ENCODE results near the gene FGD3. TPM values are rescaled to one million over a fixed set of nuclear protein-coding genes. Genes with fewer than 3 reads are reported as not detected.

The FGD3 gene
- total and polyA plus RNA-seq, 2 of the 8 experiments (the other 6 are each of a cell fraction or from before 2014, with no cell fraction given): 1.4 to 1.9 TPM

DNA sequence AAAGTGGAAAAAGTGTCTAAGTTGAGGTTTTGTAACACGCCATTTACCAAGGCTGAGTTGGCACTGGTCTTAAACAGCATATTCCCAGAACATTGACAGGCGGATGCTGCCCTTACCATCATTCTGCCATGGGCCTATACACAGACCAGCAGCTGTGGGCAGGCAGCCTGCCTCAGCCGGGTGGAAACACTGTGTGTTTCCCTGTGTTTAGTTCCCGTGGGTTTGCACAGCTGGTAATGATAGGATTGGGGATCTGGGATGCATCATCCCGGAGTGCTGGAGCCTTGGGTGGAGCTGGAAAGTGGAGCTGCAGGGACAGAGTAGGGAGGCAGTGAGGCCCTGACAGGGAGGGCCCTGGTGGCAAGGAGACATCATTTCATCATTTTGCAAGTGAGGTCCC is 5.5 kb upstream of the FGD3 start:
- H2BK20ac ChIP-seq (ENCODE audit: low read length): no peak overlapping the region
- no peak overlapping the region for H2BK5ac ChIP-seq (ENCODE audit: low read depth, low read length)
- H3K4me3 ChIP-seq (ENCODE audit: extremely low read depth in 1 of 4, insufficient read depth in 2 of 4, low read depth in 3 of 4, low read length in 4 of 4): no peak overlapping the region
- H2AK5ac ChIP-seq (ENCODE audit: low read depth, low read length): no peak overlapping the region
- H4K5ac ChIP-seq (ENCODE audit: insufficient read length, low read depth, low read length): no peak overlapping the region
- no peak overlapping the region for H3K14ac ChIP-seq (ENCODE audit: insufficient read length)
- peaks cover 0 to 3% (median under 1%) of the 10 kb centered on the region in 4 experiments; a peak in 3 of 7 replicates for H3K4me1 ChIP-seq (replicated peaks in 1 of 4; ENCODE audit: control insufficient read depth in 3 of 4, insufficient read depth in 4 of 4, low read length in 3 of 4)
- H3K23ac ChIP-seq (ENCODE audit: insufficient read length): no peak overlapping the region
- H4K20me1 ChIP-seq (replicated peaks in 1 of 2; ENCODE audit: control insufficient read depth in 1 of 2, insufficient read depth in 2 of 2, low read length in 2 of 2): peaks cover 0 to 2% of the 10 kb centered on the region in 2 experiments
- WGBS, 2 experiments (ENCODE audit: extremely low coverage in 1 of 2, insufficient coverage in 1 of 2, insufficient read length in 1 of 2, insufficient replicate concordance in 2 of 2, low coverage in 1 of 2, low lambda C conversion rate in 2 of 2, missing lambda C conversion rate in 1 of 2): 80% methylated on average over 5 of the region's 5 CpGs; no CpG with 5 or more reads in 1 of the 2 experiments
- POLR2A ChIA-PET (ENCODE audit: partially characterized antibody): no interaction called here
- no peak overlapping the region for H3K9ac ChIP-seq (replicated peaks in 1 of 4; ENCODE audit: extremely low read depth in 1 of 4, low read depth in 3 of 4, low read length in 3 of 4)
- no peak overlapping the region for H3K56ac ChIP-seq (replicated peaks; ENCODE audit: insufficient read length, low read depth, low read length)
- H3K4me2 ChIP-seq (ENCODE audit: insufficient read depth in 1 of 2, low read depth in 2 of 2, low read length in 2 of 2): no peak overlapping the region
- H4K8ac ChIP-seq (ENCODE audit: extremely low read depth, insufficient read depth, low read length): no peak overlapping the region; the same call in 1 of the 2 replicates
- no peak overlapping the region for H2BK120ac ChIP-seq (replicated peaks; ENCODE audit: low read depth, low read length)
- peaks cover 4% of the 10 kb centered on the region; the same call in 1 of the 2 replicates for H3K23me2 ChIP-seq (ENCODE audit: low read depth, low read length)
- no peak for DNase-seq (ENCODE audit: low read depth in 1 of 2, low spot score in 2 of 2)
- H3K79me1 ChIP-seq (ENCODE audit: low read depth, low read length): no peaks in the 10 kb centered on the region; the same call in 1 of the 2 replicates
- H3K79me2 ChIP-seq (ENCODE audit: control insufficient read depth in 1 of 2, insufficient read depth in 2 of 2, low read length in 2 of 2): no peaks in the 10 kb centered on the region
- no peak overlapping the region for H2AFZ ChIP-seq (ENCODE audit: low read length)
- no peak overlapping the region for H3K27ac ChIP-seq (ENCODE audit: low read depth, low read length)
- H2BK15ac ChIP-seq (ENCODE audit: low read length): no peak overlapping the region
- H3K4ac ChIP-seq (replicated peaks; ENCODE audit: insufficient read length, low read depth, low read length): no peak overlapping the region
- no peak overlapping the region for H2BK12ac ChIP-seq (ENCODE audit: low read depth, low read length)
- no peak overlapping the region for H3K18ac ChIP-seq (ENCODE audit: extremely low read depth, low read length)
- H3K9me3 ChIP-seq (ENCODE audit: insufficient read depth in 2 of 2, low read depth in 1 of 2, low read length in 1 of 2): peaks cover 3% of the 10 kb centered on the region in 2 experiments; a peak in 2 of 4 replicates
- peaks cover 0 to 4% (median 0%) of the 10 kb centered on the region in 4 experiments; a peak in 1 of 7 replicates for H3K27me3 ChIP-seq (replicated peaks in 1 of 4; ENCODE audit: control insufficient read depth in 3 of 4, extremely low read depth in 1 of 4, insufficient read depth in 3 of 4, low read length in 3 of 4)
- H4K91ac ChIP-seq (replicated peaks; ENCODE audit: insufficient read length, low read length): no peak overlapping the region
- no peak for TF ChIP-seq RBBP5 (IDR thresholded peaks at IDR 0.05; ENCODE audit: borderline replicate concordance, low read depth, low read length)
- no peak for TF ChIP-seq POLR2AphosphoS5 (IDR thresholded peaks at IDR 0.05; ENCODE audit: low read depth, low read length)
- TF ChIP-seq RFX5 (IDR thresholded peaks at IDR 0.05; ENCODE audit: borderline replicate concordance, low read depth, low read length): no peak
- no peak for FAIRE-seq
- CTCF ChIA-PET (ENCODE audit: partially characterized antibody): no interaction called here
- H3K36me3 ChIP-seq (ENCODE audit: control insufficient read depth in 2 of 4, insufficient read depth in 4 of 4, low read length in 3 of 4): no peaks in the 10 kb centered on the region

Measured in H1 (cell line).